HepG2 (cell line): ENCODE data around the gene CLEC20A. TPM values are rescaled to one million over a fixed set of nuclear protein-coding genes. Genes with fewer than 3 reads are reported as not detected.

Experiments used
- ARID2 ChIP-seq: sonication (generic); formaldehyde crosslinking; IDR thresholded peaks from 2 replicates; pipeline ENCODE4 v1.8.1; 2022; ENCODE audit warnings: mild to moderate bottlenecking, missing genetic modification reagents, borderline replicate concordance
- ATAD3A ChIP-seq: sonication (generic); formaldehyde crosslinking; IDR thresholded peaks from 2 replicates; pipeline ENCODE4 v1.4.0; 2020; ENCODE audit warnings: missing genetic modification reagents
- ELF1 ChIP-seq: sonication (generic); formaldehyde crosslinking; IDR thresholded peaks from 2 replicates; pipeline ENCODE4 v1.4.0; 2020; ENCODE audit warnings: missing genetic modification reagents
- FIP1L1 ChIP-seq: fragments of 200-400 bp; formaldehyde crosslinking; IDR thresholded peaks from 2 replicates; pipeline ENCODE4 v1.6.1; 2018; ENCODE audit warnings: low read depth, mild to moderate bottlenecking, low read length, moderate library complexity, borderline replicate concordance; ENCODE audit not compliant: insufficient read depth
- FLYWCH1 ChIP-seq: sonication (generic); formaldehyde crosslinking; IDR thresholded peaks from 2 replicates; pipeline ENCODE4 v1.8.1; 2023; ENCODE audit warnings: mild to moderate bottlenecking, missing genetic modification reagents
- HES4 ChIP-seq: sonication (generic); formaldehyde crosslinking; IDR thresholded peaks from 2 replicates; pipeline ENCODE4 v1.9.0; 2021; ENCODE audit warnings: mild to moderate bottlenecking, missing genetic modification reagents, borderline replicate concordance
- IKZF4 ChIP-seq: sonication (generic); formaldehyde crosslinking; IDR thresholded peaks from 2 replicates; pipeline ENCODE4 v1.5.1; 2020; ENCODE audit warnings: borderline replicate concordance, mild to moderate bottlenecking, low read depth, missing genetic modification reagents; ENCODE audit errors: not compliant biosample characterization
- NCOA1 ChIP-seq: sonication (generic); formaldehyde crosslinking; IDR thresholded peaks from 2 replicates; pipeline ENCODE4 v1.9.0; 2021; ENCODE audit warnings: missing genetic modification reagents
- NCOA5 ChIP-seq: sonication (generic); formaldehyde crosslinking; IDR thresholded peaks from 2 replicates; pipeline ENCODE4 v1.4.0; 2020; ENCODE audit warnings: missing genetic modification reagents
- SRSF9 ChIP-seq: fragments of 200-400 bp; formaldehyde crosslinking; IDR thresholded peaks from 2 replicates; pipeline ENCODE4 v1.6.1; 2018; ENCODE audit warnings: borderline replicate concordance, mild to moderate bottlenecking, low read depth, low read length; ENCODE audit not compliant: insufficient read depth, poor library complexity, severe bottlenecking
- ZBTB7A ChIP-seq: sonication (generic); formaldehyde crosslinking; IDR thresholded peaks from 2 replicates; pipeline ENCODE4 v1.8.0; 2022; ENCODE audit warnings: mild to moderate bottlenecking, missing genetic modification reagents
- ZNF143 ChIP-seq: sonication (generic); formaldehyde crosslinking; IDR thresholded peaks from 2 replicates; pipeline ENCODE4 v1.4.0; 2020; ENCODE audit warnings: missing genetic modification reagents
- ZNF556 ChIP-seq: sonication (generic); formaldehyde crosslinking; IDR thresholded peaks from 2 replicates; pipeline ENCODE4 v1.4.0; 2020; ENCODE audit warnings: mild to moderate bottlenecking, missing genetic modification reagents, borderline replicate concordance
- polyA plus RNA-seq, 8 experiments: library from polyadenylated mRNA; depleted of rRNA in 3 of 8; stranded (reverse) in 7 of 8; unstranded in 1 of 8; fragments of >200 nt; fragmentation: Illumina TruSeq in 4 of 8; extraction: Trizol in 4 of 8; gene quantifications; 2 replicates each; pipeline versions ENCODE4 v1.2.1 to v1.2.3, GENCODE V29; 2011 to 2016; ENCODE audit warnings: low read depth in 4 of 8, missing spikeins in 1 of 8, mixed read lengths in 1 of 8; ENCODE audit not compliant: insufficient read depth in 1 of 8
- total RNA-seq, 5 experiments: library from RNA; depleted of rRNA; stranded (reverse); fragments of >200 nt; fragmentation: Illumina TruSeq; extraction: Trizol; gene quantifications; 2 replicates each; pipeline ENCODE4 v1.2.3, GENCODE V29; 2016; ENCODE audit warnings: low read depth in 1 of 5
- TF ChIP-seq, protein P1 (sequence below): sonication (generic); formaldehyde crosslinking; conservative IDR thresholded peaks from 2 replicates; pipeline ENCODE4 v1.8.1; 2023; ENCODE audit warnings: missing genetic modification reagents
- TF ChIP-seq, protein P2 (sequence below): sonication (generic); formaldehyde crosslinking; IDR thresholded peaks from 2 replicates; pipeline ENCODE4 v1.4.0; 2020; ENCODE audit warnings: missing genetic modification reagents, borderline replicate concordance
- TF ChIP-seq, protein P3 (sequence below): IDR thresholded peaks from 2 replicates; pipeline ENCODE4 v1.6.1; 2016; ENCODE audit warnings: missing biosample characterization, missing genetic modification reagents, low read depth
- TF ChIP-seq, protein P4 (sequence below): sonication (generic); formaldehyde crosslinking; IDR thresholded peaks from 2 replicates; pipeline ENCODE4 v1.5.1; 2020; ENCODE audit warnings: mild to moderate bottlenecking, moderate library complexity, missing genetic modification reagents

CLEC20A gene
- total and polyA plus RNA-seq, 2 of the 13 experiments (the other 11 are each of a cell fraction or from before 2014, with no cell fraction given): not detected

DNA sequence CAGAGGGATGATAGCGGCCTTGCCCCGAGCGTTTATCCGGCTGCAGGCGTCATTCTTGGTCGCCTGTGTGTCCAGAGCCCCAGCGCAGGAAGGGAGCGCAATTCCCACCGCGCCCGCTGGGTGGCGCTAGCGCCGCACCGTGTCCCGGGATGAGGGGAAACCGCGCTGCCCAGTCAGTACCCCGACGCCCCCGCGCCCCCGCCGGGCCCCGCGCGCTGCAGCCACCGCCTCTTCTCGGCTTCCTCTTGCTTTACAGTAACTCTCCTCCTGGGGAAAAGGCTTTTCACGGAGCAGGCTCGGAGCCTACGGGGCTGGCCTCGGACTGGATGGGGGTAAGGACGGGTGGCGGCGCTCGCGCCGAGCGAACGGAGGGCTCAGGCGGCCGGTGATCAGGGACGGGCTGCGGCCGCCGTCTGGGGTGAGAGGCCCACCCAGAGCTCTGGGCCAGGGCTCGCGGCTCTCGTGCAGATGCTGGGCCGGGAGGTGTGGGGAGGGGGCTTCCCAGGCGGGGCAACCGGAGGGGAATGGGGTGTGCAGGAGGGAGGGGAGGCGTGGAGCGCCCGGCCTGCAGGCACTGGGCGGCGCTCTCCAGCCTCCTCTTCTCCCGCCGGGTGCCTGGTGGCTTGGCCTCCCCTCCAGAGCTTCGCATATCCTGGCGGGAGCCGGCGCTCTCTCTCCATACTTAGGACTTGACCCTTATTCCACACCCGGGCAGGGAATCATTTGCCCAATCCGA is 46.0 kb upstream of the CLEC20A start (continued):
- no peak for TF ChIP-seq ZNF556 (CRISPR knock-in tag)
- TF ChIP-seq, protein P1, sequence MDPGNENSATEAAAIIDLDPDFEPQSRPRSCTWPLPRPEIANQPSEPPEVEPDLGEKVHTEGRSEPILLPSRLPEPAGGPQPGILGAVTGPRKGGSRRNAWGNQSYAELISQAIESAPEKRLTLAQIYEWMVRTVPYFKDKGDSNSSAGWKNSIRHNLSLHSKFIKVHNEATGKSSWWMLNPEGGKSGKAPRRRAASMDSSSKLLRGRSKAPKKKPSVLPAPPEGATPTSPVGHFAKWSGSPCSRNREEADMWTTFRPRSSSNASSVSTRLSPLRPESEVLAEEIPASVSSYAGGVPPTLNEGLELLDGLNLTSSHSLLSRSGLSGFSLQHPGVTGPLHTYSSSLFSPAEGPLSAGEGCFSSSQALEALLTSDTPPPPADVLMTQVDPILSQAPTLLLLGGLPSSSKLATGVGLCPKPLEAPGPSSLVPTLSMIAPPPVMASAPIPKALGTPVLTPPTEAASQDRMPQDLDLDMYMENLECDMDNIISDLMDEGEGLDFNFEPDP (CRISPR knock-in tag): no peak
- TF ChIP-seq, protein P2, sequence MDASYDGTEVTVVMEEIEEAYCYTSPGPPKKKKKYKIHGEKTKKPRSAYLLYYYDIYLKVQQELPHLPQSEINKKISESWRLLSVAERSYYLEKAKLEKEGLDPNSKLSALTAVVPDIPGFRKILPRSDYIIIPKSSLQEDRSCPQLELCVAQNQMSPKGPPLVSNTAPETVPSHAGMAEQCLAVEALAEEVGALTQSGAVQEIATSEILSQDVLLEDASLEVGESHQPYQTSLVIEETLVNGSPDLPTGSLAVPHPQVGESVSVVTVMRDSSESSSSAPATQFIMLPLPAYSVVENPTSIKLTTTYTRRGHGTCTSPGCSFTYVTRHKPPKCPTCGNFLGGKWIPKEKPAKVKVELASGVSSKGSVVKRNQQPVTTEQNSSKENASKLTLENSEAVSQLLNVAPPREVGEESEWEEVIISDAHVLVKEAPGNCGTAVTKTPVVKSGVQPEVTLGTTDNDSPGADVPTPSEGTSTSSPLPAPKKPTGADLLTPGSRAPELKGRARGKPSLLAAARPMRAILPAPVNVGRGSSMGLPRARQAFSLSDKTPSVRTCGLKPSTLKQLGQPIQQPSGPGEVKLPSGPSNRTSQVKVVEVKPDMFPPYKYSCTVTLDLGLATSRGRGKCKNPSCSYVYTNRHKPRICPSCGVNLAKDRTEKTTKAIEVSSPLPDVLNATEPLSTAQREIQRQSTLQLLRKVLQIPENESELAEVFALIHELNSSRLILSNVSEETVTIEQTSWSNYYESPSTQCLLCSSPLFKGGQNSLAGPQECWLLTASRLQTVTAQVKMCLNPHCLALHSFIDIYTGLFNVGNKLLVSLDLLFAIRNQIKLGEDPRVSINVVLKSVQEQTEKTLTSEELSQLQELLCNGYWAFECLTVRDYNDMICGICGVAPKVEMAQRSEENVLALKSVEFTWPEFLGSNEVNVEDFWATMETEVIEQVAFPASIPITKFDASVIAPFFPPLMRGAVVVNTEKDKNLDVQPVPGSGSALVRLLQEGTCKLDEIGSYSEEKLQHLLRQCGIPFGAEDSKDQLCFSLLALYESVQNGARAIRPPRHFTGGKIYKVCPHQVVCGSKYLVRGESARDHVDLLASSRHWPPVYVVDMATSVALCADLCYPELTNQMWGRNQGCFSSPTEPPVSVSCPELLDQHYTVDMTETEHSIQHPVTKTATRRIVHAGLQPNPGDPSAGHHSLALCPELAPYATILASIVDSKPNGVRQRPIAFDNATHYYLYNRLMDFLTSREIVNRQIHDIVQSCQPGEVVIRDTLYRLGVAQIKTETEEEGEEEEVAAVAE: no peak
- TF ChIP-seq ARID2 (CRISPR knock-in tag): no peak
- TF ChIP-seq NCOA1 (CRISPR knock-in tag): 0 out of 2 replicates have a peak, but pooled peaks have one; percentile 17
- TF ChIP-seq HES4 (CRISPR knock-in tag): no peak; the same call in 1 of the 2 replicates
- no peak for TF ChIP-seq FIP1L1
- TF ChIP-seq ELF1 (CRISPR knock-in tag): no peak
- no peak for TF ChIP-seq NCOA5 (CRISPR knock-in tag)
- no peak for TF ChIP-seq ZNF143
- TF ChIP-seq, protein P3, sequence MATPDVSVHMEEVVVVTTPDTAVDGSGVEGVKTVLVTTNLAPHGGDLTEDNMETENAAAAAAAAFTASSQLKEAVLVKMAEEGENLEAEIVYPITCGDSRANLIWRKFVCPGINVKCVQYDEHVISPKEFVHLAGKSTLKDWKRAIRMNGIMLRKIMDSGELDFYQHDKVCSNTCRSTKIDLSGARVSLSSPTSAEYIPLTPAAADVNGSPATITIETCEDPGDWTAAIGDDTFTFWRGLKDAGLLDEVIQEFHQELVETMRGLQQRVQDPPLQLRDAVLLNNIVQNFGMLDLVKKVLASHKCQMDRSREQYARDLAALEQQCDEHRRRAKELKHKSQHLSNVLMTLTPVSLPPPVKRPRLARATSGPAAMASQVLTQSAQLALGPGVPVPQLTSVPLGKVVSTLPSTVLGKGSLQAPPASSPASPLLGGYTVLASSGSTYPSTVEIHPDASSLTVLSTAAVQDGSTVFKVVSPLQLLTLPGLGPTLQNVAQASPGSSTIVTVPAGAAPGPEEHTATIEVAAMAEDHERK (CRISPR knock-in tag): no peak
- no peak for TF ChIP-seq ATAD3A (CRISPR knock-in tag)
- TF ChIP-seq, protein P4, sequence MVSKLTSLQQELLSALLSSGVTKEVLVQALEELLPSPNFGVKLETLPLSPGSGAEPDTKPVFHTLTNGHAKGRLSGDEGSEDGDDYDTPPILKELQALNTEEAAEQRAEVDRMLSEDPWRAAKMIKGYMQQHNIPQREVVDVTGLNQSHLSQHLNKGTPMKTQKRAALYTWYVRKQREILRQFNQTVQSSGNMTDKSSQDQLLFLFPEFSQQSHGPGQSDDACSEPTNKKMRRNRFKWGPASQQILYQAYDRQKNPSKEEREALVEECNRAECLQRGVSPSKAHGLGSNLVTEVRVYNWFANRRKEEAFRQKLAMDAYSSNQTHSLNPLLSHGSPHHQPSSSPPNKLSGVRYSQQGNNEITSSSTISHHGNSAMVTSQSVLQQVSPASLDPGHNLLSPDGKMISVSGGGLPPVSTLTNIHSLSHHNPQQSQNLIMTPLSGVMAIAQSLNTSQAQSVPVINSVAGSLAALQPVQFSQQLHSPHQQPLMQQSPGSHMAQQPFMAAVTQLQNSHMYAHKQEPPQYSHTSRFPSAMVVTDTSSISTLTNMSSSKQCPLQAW (CRISPR knock-in tag): no peak
- TF ChIP-seq IKZF4 (CRISPR knock-in tag): no peak
- TF ChIP-seq SRSF9: no peak
- no peak for TF ChIP-seq FLYWCH1 (CRISPR knock-in tag)
- TF ChIP-seq ZBTB7A (CRISPR knock-in tag): peak; percentile 88
